HG03196 (cell line): ENCODE data around the gene SOX11.
"Not testable (repeated sequence)": the region's sequence is repeated elsewhere in the genome, so short reads cannot be mapped to it uniquely, and the experiment has no call there.

ENCODE experiments used
- ATAC-seq: cut with Tn5 transposase; IDR thresholded peaks from one replicate; pipeline ENCODE4 v1.9.1; 2021; ENCODE audit not compliant: unreplicated experiment

SOX11 gene

DNA sequence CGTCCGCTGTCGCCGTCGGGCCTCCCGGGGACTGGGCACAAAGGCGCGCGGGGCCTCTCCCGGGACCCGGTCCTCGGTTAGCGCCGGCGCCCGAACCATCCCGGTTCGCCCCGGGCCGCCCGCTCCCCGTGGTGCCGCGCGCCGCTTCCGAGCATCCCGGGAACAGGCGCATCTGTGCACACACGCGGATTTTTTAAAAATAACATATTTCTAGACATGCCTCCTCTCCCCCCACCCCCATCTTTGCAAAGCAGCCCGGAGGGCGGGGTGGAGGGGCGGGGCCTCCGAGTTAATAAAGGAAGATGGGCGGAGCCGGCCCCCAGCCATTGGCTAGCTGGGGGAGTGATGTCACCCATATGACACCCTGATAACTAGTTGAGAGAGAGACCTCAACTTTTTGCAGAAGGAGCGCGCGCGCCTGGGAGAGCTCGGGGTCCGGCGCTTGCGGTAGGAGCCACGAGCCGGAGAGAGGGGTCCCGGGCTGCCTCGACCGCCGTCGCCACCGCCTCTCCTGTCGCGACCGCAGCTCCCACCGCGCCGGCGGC, at the start of gene SOX11:
SOX11 (plus strand) TSS at position 400 of the 545 bp plus-strand sequence. CDS start 338 bp downstream, outside the sequence.
- no peak for ATAC-seq

DNA sequence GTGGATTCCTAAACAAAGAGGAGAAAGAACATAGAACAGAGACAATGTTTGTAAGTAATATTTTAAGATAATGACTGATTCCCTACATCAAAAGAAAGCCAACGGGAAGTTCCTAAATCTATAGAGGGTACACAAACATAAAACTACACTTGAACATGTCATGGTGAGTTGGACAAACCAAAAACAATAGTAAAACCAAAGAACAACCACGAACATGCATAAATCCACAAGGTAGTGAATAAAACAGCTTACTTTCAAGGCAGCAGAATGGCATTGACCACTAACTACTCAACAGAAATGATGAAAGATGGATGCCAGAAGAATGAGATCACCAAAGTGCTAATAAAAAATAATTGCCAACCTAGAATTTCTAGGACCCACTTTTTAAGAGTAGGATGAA, 39.5 kb upstream of the SOX11 start:
- ATAC-seq, result not testable (repeated sequence)

DNA sequence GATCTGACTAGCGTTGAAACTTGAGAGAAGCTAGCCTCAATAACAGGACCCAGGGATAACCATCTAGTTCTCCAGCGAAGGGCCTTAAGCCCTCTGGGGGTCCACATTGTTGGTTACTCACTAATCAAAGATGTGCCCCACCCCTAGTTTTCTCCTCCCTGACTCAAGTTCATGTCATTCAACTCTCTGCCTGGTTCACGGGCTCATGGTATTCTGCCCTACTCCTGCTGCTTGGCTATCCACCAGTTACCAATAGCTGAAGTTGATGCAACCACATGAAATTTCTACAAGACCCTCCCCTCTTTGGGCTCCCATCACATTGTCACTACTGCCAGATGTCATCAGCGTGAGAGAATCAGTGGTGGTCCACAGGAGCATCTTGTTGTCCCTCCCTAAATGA, 38.4 kb upstream of the SOX11 start:
- not testable (repeated sequence) for ATAC-seq

DNA sequence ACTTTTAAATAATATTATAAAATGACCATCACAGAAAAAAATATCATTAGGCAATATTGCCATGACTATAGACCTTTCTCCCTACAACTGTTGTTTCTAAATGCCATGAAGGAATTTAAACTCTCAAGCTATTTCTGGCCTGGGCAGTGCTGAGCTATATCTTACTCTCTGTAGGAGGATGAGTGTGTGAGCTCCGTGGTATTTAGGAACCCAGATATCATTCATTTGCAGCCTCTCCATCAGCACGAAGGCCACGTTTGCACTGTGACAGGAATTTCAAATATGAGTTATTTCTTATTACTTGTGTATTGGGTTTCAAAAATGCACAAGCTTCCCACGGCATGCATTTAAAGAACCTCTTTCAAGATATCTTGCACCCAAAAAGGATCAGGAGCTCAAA, 35.0 kb upstream of the SOX11 start:
- ATAC-seq, result no peak

GRCh38 chr2:5660591-5660990, 31.6 kb upstream of the SOX11 start:
- ATAC-seq, result no peak

DNA sequence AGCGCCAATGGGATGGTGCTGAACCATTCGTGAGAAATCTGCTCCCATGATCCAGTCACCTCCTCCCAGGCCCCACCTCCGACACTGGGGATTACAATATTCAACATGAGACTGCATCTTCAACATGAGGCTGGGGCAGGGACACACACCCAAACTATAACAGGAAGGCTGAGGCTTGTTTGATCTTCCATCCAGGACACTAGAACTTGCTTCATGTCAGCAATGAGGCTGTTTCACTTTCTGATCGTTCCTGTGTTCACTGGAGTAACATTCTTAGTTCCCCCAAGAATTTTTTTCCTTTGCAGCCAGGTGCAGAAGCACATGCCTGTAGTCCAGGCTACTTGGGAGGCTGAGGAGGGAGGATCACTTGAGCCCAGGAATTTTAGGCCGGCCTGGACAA, 30.8 kb upstream of the SOX11 start:
- ATAC-seq, result no peak

- ATAC-seq, result no peak
Observed at GRCh38 chr2:5664278-5664681, 27.9 kb upstream of the SOX11 start.

DNA sequence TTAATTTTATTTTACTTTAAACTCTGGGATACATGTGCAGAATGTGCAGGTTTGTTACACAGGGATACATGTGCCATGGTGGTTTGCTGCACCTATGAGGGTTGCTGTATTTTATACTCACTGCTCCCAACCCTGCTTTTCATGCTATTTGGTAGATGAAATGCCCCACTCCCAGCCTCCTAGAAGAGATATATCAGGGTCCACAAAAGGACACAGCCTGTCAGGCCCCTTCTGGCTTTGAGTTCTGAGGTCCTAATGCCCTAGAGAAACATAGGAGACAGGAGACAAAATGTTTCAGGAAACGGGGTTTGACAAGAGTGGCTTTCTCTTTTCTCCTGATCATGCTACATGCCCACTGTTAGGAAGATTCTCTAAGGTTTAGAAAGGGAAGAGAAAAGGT, 27.1 kb upstream of the SOX11 start:
- no peak for ATAC-seq

DNA sequence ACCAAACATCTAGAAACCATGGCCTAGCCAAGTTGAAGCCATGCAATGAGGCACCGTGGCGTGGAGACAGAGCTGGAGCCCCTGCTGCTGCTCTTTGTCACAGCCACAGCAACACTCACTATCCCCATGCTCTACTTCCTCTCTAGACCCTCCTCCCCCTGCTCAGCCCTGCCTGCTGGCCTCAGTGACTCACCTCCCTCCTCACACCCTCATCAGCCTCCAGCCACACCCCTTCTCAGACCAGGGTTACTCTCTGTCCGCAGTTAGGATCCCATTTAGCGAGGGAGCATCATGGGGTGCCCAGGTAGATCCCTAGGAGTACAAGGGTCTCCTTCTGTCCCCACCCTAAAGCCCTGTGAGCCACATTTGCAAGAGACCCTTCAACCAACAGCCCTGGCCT, 25.4 kb upstream of the SOX11 start:
- ATAC-seq, result no peak

GRCh38 chr2:5667655-5668054, 24.5 kb upstream of the SOX11 start:
- ATAC-seq, result not testable (repeated sequence)

DNA sequence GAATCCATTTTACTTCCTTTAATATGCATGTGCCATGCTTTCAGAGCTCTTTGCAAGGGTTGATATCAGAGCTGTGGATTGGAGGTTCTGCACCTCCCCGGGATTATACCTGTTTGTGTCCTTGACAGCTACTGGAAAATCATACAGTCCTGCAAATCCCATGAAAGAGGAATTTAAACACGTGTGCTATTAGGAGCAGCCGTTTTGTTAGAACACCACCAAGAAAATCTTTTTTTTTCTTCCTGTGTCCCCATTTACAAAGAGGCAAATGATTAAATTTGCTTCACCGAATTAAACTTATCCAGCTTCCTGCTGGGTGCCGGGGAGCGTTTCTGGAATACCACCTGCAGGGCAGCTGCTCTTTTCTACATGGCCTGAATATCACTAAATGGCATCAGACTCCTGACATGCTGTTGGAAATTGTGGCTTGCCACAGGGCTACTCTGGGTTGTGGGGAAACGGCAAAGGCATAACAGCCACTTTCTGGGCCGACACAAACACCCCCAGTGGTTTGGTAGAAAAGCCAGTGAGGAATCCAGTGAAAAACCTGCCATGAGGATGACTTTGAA, 23.4 kb upstream of the SOX11 start:
- no peak for ATAC-seq

DNA sequence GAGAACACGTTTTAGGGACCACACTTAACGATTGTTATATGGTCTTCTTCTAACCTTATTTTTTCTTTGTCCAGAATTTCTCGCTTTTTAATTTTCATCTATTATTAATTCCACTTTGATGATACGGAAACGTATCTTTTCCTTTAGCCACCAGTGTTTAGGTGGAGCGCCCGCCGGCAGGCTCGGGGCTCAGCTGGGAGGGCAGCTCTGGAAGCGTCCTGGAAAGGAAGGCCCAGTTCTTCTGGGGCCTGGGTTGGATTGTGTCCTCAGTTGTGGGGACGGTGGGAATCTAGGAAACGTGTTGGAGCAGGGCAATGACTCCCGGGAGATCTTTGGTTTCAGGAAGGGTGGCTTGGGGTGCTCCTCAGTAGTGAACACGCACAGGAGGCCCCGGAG, 19.4 kb upstream of the SOX11 start:
- ATAC-seq, result no peak

DNA sequence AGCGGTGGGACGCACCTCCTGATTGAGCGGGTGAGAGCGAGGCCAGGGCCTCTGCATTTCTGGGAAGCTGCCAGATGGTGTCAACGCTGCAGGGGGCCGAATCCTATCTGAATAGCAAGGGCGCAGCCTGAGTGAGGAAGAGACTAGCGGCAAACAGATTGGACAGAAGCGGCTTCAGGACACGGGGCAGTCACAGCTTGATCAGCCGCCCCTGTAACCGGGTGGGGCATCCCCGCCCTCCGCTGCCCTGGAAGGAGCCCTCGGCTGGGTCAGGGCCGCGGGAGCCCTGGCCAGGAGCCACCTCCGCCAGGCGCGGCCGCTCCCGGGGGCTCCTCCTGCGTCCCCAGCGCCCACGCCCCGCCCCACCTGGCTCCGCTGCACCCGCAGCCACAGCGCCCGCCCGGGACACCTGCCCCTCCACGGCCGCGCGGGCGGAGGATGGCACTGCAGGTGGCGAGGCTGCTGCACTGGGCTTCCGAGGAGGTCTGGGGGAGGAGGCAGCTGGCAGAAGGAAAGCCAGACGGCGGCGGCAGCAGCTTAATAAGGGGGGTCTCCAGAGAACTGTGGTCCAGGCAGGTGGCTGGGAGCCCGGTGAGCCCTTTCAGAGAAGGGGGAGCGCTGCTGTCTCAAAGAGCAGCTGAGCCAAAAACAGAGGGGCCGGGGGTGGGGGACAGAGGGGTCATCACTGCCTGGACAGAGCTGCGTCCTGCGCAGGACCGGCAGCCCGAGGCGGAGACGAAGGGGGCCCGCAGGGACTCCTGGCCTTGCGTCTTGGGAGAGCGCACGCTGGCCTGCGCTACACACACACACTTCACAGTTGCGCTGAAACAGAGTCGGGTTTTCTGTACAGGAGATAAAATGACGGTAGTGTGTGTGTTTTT, 18.8 kb upstream of the SOX11 start:
- no peak for ATAC-seq

DNA sequence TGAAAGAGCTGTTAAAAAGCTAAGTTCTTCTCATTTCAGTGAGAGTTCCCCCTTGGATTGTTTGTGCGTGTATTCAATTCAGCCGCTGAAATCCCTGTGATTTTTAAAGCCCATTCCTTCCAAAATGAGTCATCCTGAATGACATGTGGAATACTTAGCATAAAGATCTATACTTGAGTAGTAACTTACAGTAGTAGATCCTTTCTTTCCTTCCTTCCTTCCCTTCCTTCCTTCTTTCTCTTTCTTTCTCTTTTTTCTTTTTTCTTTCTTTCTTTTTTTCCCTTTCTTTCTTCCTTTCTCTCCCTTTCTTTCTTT, 18.2 kb upstream of the SOX11 start:
- ATAC-seq, result no peak

DNA sequence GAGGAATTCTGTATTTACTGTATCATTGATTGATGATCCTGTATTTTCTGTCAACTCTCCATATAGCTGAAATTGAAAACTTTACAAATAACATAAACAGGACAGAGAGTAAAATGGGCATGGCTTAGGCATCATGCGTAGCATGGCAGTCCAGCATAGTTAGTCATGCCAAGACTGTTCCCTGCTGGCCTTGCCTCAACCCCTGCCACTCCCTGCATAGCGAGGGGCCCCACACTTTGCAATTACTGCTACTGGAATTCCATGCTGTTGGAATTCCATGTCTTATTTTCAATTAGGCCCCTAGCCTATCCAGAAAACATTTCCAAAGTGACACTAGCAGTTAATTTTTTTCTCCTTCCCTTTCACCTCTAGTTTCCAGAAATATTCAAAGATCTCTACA, 15.1 kb upstream of the SOX11 start:
- ATAC-seq, result no peak

DNA sequence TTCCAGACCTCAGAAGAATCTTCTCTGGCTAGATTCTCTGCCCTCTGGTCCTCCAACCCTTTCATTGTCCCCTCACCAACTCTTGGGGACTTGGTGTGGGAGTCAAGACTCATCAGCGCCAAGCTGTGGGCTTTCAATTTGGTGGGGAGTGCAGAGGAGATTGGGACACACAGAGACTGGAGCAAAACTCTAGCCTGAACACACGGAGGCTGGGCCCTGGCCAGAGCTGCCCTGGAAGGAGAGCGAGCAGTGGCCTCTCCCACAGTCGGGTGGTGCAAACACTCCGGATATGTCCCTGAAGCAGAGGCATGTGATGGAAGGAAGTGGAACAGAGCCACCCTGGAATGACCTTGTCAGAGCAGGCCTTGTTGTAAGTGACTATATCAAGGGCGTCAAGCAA, 8.7 kb upstream of the SOX11 start:
- ATAC-seq, result no peak

- ATAC-seq, result no peak
Observed at GRCh38 chr2:5685225-5685624, 7.0 kb upstream of the SOX11 start.

DNA sequence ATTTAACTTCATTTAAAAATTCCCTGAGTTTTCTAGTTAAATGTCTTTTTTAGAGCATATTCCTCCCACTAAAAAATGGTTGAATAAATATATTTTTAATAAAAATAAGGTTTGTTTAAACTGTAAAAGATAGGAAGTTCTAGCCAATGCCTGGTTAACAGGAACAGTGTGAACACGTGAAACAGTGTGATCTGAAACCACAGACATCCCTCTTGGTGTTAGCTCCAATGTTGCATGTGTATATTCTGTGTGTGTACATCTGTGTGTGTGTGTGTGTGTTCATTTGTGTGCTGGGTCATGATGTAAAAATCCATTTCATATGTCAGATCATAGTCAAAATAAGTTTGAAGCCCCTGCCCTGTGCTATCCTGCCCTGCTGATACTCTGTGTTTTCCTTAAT, 6.1 kb upstream of the SOX11 start:
- ATAC-seq, result no peak

GRCh38 chr2:5686536-5686935, 5.6 kb upstream of the SOX11 start:
- ATAC-seq, result no peak

DNA sequence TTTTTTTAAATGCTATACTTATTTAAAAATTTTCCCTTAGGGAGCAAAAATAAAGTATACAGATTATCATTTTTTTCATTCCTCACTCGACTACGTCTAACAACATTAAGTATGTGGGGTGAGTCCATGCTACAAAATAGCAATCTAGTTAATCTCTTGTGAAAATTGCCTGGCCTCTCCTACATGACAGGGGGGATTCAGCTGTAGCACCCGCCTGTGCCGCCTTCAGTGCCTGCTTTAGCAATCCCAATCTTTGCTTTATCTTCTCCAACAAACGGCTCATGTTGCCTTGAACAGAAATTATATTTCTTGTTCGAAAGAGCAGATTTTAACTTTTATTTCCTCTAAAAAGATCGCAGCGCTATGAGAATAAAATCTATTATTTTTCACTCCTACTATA, 2.4 kb upstream of the SOX11 start:
- ATAC-seq, result no peak

GRCh38 chr2:5690286-5690685, 1.9 kb upstream of the SOX11 start:
- ATAC-seq, result no peak

DNA sequence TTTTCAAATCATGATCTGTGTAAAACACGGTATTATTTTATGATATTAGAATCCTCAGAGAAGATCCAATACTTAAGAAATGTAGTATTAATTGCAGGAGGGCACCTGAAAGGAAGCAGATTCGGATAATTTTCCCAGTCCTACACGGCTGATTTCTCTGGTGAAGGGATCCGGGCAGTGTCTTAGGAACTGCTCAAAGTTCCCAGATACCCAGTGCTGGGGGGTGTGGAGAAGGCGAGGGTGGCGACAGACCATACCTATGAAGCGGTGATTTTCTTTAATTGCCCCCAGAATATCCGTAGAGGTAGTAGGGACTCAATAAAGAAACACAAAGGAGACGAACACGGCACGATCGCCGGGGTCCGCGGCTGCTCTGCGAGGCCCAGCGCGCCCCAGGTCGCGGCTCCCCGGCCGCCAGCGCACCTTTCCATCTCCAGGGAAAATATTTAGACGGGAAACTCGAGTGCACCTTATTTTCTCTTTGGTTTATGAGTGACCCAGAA, 1.4 kb upstream of the SOX11 start:
- no peak for ATAC-seq
